Measurements from ENCODE around the gene PRXL2C. TPM values are rescaled to one million over a fixed set of nuclear protein-coding genes. Genes with fewer than 3 reads are reported as not detected.

PRXL2C gene
- total and polyA plus RNA-seq, 2 of the 13 experiments (the other 11 are each of a cell fraction or from before 2014, with no cell fraction given) = 11.0 to 13.2 TPM

GRCh38 chr9:96603305-96604003, 51.7 kb downstream of the PRXL2C start:
- Histone ChIP-seq H3K36me3 (replicated peaks in 1 of 2; ENCODE audit: control insufficient read depth in 1 of 2, insufficient read depth in 2 of 2, low read length in 2 of 2) (no peaks in the 10 kb centered on the region), H3K9ac (ENCODE audit: insufficient read depth, low read depth, low read length) (no peak overlapping the region), H3K4me3 (replicated peaks in 1 of 3; ENCODE audit: insufficient read depth in 1 of 3, low read depth in 2 of 3, low read length in 3 of 3) (no peak overlapping the region), H3K79me2 (ENCODE audit: insufficient read depth, low read length) (peaks cover 69% of the 10 kb centered on the region), H4K20me1 (ENCODE audit: insufficient read depth, low read length) (peaks cover 13% of the 10 kb centered on the region), H3K27ac (ENCODE audit: extremely low read length, insufficient read depth, low read length) (no peak overlapping the region), H2AFZ (ENCODE audit: low read length) (no peak overlapping the region), H3K9me3 (ENCODE audit: low read length) (no peaks in the 10 kb centered on the region), H3K4me1 (ENCODE audit: insufficient read depth, low read length) (peaks cover 13% of the 10 kb centered on the region; the same call in 1 of the 2 replicates), H3K4me2 (ENCODE audit: low read depth, low read length) (no peak overlapping the region), H3K27me3 (ENCODE audit: control insufficient read depth in 1 of 2, insufficient read depth in 2 of 2, low read length in 2 of 2) (no peaks in the 10 kb centered on the region)
- TF ChIP-seq ZFX (CRISPR knock-in tag; IDR thresholded peaks at IDR 0.05; ENCODE audit: low read depth) (no peak), KDM5B (CRISPR knock-in tag; IDR thresholded peaks at IDR 0.05; ENCODE audit: borderline replicate concordance) (no peak), TRIM22 (IDR thresholded peaks at IDR 0.05) (no peak), KMT2B (CRISPR knock-in tag; IDR thresholded peaks at IDR 0.05) (no peak), HDAC6 (IDR thresholded peaks at IDR 0.05; ENCODE audit: low read depth, low read length) (no peak), REST (IDR thresholded peaks at IDR 0.05; ENCODE audit: borderline replicate concordance in 1 of 2, low read depth in 1 of 2, low read length in 2 of 2) (no peak), ATF7 (IDR thresholded peaks at IDR 0.05) (no peak), ATF7 (CRISPR knock-in tag; IDR thresholded peaks at IDR 0.05) (no peak), FOXO1 (CRISPR knock-in tag; IDR thresholded peaks at IDR 0.05) (no peak), MEF2D (CRISPR knock-in tag; IDR thresholded peaks at IDR 0.05) (no peak), ZNF616 (CRISPR knock-in tag; IDR thresholded peaks at IDR 0.05; ENCODE audit: low read depth) (no peak), HMGA1 (CRISPR knock-in tag; conservative IDR thresholded peaks at IDR 0.05) (no peak), HDAC1 (CRISPR knock-in tag; IDR thresholded peaks at IDR 0.05) (no peak), MAFG (CRISPR knock-in tag; IDR thresholded peaks at IDR 0.05) (no peak), GMEB1 (CRISPR knock-in tag; IDR thresholded peaks at IDR 0.05; ENCODE audit: borderline replicate concordance) (no peak), SKI (IDR thresholded peaks at IDR 0.05; ENCODE audit: partially characterized antibody) (no peak), MED13 (CRISPR knock-in tag; IDR thresholded peaks at IDR 0.05) (no peak), ELF1 (CRISPR knock-in tag; IDR thresholded peaks at IDR 0.05) (no peak)
- WGBS (ENCODE audit: low lambda C conversion rate) = 92% methylated on average over 8 of the region's 8 CpGs
- DNase-seq (ENCODE audit: low spot score) (no peak), ATAC-seq (no peak), FAIRE-seq (no peak)
- intact Hi-C loops (cut with micrococcal nuclease; ENCODE audit: unreplicated experiment) (no loop called here), in situ Hi-C loops (cut with HindIII; ENCODE audit: extremely low pct_ligation_motif_present, low pct_unique_long_range_greater_than_20kb) (no loop called here)
- BruUV-seq (replicated peaks) = no TSS peak
- POLR2A ChIA-PET = no interaction called here
- CTCF ChIA-PET (ENCODE audit: low intra/inter-chr PET ratio, low total read pairs) = no interaction called here
